LNCaP clone FGC (cell line): Measurements from ENCODE around the gene ANO2.

ENCODE experiments used
- DNase-seq: peaks from one replicate; pipeline ENCODE4 v3.0.0-alpha.2; 2011; ENCODE audit warnings: low read depth
- H3K4me3 ChIP-seq: 2 replicates; pipeline ENCODE4 v1.5.1; 2011; ENCODE audit warnings: mild to moderate bottlenecking, low read depth, low read length, control low read depth
- CTCF ChIP-seq: IDR thresholded peaks from 2 replicates; pipeline ENCODE4 v1.5.1; 2012; ENCODE audit warnings: mild to moderate bottlenecking; ENCODE audit not compliant: control insufficient read depth, insufficient read depth; ENCODE audit errors: extremely low read depth

ANO2 gene

GRCh38 chr12:5588591-5588990 is 356.5 kb downstream of the ANO2 start:
- DNase-seq = no peak
- H3K4me3 ChIP-seq = no peak overlapping the region
- TF ChIP-seq CTCF = no peak

- no peak for DNase-seq
- TF ChIP-seq CTCF = no peak
- no peak overlapping the region for H3K4me3 ChIP-seq
Measured at GRCh38 chr12:5588176-5588575, 356.9 kb downstream of the ANO2 start.

DNA sequence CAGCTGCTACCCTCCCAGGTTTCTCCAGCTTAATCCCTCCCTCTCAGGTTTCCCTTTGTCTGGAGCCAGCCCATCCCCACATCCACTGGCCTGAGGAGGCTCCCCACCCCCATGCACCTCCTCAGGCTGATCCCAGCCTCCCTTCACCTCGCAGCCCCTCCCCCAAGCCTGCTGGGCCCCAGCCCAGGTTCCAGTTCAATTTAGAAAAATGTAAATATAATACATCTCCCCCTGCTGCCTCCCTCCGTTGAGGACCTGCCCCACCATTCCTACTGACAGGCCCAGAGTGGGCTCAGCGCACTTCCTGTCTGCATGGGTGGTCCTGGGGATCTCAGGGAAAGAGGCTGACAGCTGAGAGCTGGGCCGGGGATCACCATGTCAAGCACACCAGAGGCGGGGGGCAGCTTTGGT is 357.3 kb downstream of the ANO2 start:
- no peak overlapping the region for H3K4me3 ChIP-seq
- no peak for TF ChIP-seq CTCF
- DNase-seq = no peak

DNA sequence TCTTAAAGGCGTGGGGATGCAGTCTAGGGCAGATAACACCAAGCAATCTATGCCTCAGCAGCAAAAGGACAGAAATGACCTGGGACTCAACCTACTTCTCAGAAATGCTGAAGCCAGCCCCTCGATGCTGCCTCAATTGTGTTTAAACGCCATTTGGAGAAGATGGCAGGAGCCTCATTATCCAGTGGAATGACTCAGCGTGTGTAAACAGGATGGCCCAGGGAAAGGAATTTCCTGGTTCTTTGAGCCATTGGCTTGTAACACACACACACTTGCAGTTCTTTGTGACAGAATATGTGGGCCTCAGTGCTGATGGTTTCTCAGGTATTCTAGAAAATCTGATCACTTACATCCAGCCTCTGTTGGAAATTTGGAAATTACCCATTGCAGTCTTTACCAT is 358.9 kb downstream of the ANO2 start:
- no peak for DNase-seq
- no peak for TF ChIP-seq CTCF
- H3K4me3 ChIP-seq = no peak overlapping the region

GRCh38 chr12:5585178-5585577 is 359.9 kb downstream of the ANO2 start:
- no peak for TF ChIP-seq CTCF
- H3K4me3 ChIP-seq = no peak overlapping the region
- no peak for DNase-seq

GRCh38 chr12:5584412-5585175 is 360.5 kb downstream of the ANO2 start:
- DNase-seq = no peak
- TF ChIP-seq CTCF = no peak
- H3K4me3 ChIP-seq = no peak overlapping the region

- DNase-seq = no peak
- TF ChIP-seq CTCF = no peak
Measured at GRCh38 chr12:5582541-5582940, 362.5 kb downstream of the ANO2 start.

More at GRCh38 chr12:5582541-5582940, 362.5 kb downstream of the ANO2 start:
- no peak overlapping the region for H3K4me3 ChIP-seq
